ENCODE measurements around the gene KCTD16.

KCTD16 gene

DNA sequence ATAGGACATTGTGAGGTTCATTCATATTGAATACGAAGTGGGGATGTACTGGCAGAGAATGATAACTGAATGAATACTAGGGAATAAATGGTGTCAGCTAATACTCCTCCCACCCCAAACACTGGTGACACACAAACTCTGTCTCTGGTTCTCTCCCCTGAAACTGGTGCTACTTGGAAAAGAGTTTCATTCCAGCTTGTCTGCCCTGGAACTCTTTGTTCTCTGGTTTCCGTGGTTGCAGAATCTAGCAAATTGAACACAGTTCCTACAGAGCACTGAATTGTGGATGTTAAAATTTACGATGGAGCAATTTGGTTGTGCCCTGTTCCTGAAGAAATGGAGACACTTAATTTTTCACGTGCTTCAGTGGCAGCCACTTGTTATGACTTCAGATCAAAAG is 181.7 kb downstream of the KCTD16 start:
- no peak for DNase-seq

DNA sequence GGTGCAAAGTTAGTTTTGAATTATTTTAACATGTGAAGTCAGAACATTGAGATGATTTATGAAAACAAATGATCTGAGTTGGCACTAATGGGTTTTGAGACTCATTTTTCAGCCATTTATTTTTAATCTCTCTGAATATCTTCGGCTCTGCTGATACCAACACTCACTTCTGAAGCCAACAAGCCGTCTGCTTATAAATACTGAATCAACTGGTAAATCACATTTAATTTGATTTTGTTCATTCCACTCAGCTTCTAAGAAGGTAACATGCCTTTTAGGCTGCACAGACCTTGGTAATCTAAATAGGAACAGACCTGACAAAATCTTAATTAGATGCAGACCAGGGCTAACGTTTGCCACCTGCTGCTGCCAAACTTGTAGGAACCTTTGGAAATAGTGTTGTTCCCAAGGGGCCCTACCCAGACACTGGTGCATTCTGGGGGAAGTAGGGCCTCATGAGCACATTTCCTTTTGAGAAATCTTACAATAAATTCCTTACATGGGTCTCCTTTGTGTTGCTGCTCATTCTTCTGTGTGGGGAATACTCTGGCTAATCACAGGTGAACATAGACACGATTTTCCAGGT is 182.2 kb downstream of the KCTD16 start:
- DNase-seq = no peak

DNA sequence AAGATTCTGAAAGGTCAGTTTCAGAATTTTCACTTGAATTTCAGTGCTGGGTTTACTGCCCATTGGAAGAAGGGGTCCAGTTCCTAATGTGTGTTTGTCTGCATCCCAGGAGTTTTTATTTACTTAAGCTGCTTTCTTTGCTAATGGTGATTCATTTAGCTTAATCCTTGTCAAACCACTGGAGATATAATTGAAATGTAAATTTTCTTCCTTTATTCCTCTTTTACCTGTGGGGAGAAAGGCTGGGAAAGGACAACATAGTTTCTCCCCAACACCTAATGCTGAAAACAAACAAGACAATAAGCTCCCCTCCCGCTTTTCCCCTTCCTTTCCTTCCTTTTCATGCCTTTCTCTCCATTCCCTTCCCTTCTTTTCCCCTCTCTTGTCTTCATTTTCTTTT is 185.8 kb downstream of the KCTD16 start:
- no peak for DNase-seq

DNA sequence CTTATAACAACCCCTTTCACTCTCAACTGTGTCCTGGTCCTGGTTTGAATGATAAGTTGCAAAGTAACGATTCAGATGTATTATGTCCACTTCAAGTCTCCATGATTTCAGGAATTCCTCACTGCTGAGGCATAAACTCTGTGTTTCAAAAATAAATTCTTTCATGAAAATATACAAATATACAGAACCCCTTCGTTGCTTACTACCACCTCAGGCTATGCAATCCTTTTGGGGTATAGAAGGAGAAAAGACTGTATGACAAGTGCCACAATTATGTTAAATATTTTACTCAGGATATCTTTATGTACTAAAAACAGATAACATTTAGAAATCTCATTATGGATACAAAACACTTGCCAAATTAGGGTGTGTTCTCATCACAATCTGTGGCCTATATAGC is 190.7 kb downstream of the KCTD16 start:
- no peak for DNase-seq

DNA sequence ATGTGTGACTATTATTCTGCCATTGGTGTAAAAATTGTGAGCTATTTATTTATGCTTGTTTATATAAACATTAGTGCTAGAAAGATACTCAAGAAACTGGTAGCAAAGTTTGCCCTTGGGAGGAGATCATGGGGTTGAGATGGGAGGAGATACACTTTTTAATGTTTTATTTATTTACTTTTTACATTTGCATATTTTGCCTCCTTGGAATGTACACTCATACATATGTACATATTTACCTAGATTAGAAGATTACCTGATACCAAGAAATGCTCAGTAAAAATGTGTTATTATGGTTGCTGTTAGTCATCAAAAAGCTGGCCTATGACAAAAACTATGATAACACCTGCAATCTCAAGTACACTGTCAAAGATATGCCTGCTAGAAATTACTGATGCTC is 195.2 kb downstream of the KCTD16 start:
- DNase-seq = no peak

DNA sequence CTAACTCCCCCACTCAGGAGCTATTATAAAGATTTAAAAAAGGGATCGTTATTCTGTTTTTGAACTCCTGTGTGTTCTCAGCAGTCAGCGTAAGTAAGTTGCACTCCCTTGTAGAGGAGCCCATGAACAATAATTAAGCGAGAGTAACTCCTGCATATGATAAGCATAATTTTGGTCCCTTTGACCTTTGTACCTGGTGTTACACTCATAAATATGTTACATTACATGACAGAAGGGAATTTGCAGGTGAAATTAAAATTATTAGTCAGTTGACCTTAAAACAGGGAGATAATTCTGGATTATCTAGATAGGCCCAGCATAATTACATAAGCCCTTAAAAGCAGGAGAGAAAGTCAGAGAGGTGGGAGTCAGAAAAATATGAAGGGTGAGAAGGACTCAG is 197.3 kb downstream of the KCTD16 start:
- no peak for DNase-seq

DNA sequence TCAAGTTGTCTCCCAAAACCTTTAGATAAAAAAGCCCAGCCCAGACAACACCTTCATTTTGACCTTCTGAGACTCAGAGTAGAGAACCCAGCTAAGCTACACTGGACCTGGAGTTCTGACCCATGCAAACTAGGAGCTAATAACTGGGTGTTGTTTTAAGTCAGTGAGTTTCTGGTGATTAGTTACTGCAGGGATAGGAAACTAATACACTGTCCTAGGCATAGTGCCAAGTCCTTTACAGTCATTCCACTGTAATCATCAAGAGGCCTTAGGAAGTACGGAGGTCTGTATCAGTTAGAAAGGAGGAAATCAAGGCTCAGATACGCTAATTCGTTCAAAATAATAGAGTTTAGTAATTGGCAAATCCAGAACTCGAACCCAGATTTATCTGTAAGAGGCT is 197.9 kb downstream of the KCTD16 start:
- DNase-seq = no peak

DNA sequence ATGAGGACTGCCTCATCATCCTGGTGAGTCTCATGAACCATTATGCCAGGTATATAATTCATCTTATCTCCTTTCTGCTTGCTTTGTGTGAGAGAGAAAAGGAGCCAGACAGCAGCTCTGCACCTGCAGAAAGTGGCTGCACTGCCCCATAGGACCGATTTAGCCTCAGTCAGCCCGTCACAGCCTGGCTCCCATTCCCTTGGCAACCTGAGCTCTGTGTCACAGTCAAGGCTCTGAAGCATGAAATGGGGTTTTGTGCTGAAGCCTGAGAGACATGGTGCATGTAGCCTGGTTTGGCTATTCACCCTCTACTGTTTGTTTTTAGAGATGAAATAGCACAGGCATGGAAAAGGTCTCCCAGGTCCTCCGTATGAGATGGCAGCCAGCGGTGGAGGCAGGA is 198.3 kb downstream of the KCTD16 start:
- no peak for DNase-seq

DNA sequence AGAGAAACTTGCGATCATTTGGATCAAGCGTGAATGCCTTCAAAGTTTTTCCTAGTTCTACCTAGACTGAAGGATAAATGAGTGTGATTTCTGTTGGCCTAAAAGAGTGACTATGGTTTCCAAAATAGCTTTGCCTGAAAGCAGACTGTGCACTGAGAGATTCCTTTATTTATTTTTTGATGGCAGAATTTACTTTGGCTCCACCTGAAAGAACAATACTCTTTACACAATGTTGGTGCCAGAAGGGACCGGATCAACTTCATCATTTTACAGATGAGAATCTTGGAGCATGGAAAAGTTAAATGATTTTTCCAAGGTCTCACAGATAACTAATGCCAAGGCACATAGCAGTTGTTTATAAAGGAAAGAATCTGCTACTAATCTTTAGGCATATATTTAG is 199.6 kb downstream of the KCTD16 start:
- no peak for DNase-seq

DNA sequence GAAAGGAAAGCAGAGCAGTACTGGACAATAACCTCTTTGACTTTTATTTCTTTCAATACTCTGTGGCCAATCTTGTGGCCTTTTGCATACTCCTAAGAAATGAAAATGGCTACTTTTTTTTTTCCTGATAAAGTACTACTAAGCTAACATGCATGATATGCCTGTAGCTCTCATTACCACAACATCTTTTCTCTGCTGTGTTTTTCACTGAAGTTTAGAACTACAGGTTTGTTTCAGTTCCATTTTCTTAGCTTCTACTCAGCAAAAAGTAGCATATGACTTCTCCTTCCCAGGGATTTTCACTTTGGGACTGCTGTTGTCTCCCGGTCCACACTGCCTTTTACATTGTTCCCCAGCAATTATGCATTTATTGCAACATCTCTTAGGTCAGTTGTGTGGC is 204.0 kb downstream of the KCTD16 start:
- DNase-seq = no peak

DNA sequence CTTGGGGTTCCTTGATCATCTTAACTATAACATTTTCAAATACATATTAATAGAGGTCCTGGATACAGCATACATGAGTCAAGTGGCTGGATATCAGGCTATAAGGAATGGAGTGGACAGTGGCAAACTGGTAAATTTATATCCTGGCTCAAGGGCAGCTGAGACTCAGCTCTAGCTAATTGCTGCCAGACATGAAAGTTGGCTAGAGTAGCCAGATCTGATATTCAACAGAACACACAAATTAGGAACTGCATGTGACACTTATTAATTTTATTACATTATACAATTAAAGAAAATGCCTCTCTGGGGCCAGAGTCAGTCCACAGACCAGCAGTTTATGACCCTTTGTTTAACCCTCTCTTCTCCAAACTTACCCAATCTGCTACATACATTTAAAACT is 206.5 kb downstream of the KCTD16 start:
- no peak for DNase-seq

DNA sequence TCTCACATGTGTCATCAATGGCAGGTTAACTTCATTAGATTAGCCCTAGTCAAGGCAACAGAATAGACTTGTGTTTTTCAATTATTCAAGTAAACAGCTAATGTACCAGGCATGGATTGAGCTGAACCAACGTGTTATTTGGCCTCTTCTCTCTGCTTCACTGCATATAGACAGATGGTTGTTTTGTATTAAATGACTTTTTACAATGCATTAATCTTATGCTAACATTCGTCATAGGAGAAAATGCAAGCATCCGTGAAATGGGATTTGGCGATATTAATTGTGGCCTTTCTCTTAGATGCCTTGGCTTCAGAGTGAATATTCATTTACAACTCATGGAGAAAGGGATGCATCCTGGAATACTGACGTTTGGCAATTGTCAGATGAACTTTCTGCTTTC is 208.0 kb downstream of the KCTD16 start:
- DNase-seq = no peak

DNA sequence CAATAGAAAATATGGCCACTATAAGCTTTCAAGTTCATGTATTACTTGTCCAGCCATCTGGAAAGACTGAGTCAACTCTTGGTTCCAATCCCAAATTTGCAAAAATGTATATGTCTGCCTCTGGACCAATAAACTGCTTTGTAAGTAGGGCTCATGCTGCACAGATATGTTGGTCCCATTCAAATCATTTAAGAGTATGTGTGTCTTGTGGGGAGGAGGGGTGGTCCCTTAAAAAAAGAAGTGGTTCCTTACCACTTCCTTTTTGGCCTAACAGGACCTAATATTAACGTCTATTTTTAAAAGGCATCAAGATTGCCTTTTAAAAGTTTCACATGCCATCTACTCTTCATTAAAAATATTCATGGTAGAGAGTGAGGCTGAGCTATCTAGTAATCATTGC is 214.9 kb downstream of the KCTD16 start:
- no peak for DNase-seq

DNA sequence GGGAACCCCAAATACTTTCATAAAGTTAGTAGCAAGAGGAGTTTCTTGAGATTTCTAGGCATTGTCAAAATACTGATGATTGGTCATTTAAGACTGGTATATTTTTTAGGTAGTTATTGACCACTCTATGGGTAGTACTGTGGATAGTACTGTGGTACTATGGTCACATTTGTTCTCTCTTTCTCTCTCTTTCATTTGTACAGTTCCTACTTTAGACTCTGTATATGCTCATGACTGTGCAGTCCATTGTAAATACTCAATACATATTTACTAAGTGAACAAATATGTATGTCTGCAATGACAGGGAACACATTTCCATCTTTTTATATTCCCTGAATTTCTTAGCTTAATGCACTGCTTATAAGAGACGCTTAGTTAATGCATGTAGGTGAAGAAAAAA is 215.6 kb downstream of the KCTD16 start:
- no peak for DNase-seq

DNA sequence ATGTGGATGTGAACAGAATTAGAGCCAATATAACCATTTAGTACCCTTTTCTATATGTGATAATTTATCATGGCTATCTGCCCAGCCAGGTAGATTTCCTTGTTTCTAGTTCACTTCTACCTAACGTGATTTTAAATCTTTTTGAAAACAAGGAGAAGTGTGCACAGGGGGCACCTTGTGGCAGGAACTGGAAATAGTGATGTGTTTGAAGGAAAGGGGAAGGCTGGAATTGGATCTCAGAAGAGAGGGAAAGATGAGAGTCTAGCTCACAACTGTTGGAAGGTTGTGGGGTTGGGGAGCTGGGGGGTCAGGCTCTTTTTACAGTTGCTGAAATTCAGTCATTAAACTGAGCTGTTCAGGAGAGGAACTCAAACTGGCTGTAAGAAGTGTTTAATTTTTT is 219.5 kb downstream of the KCTD16 start:
- no peak for DNase-seq

DNA sequence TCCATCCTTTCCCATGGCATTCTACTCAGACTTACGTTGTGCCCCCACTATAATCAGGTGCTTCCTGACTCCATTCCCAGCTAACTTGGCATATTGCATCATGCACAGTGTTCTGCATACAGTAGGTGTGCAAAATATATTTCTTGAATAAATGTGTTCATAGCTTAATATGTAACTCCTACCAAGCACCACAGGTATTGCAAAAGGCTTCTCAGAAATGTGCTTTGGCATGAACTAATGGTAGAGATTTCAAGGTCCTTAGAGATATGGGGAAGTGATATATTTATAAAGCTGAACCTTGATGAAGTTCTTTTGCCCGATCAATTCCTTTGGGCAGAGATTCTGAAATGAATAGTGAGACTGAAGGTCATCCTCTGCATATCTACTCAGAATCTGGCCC is 220.4 kb downstream of the KCTD16 start:
- no peak for DNase-seq

DNA sequence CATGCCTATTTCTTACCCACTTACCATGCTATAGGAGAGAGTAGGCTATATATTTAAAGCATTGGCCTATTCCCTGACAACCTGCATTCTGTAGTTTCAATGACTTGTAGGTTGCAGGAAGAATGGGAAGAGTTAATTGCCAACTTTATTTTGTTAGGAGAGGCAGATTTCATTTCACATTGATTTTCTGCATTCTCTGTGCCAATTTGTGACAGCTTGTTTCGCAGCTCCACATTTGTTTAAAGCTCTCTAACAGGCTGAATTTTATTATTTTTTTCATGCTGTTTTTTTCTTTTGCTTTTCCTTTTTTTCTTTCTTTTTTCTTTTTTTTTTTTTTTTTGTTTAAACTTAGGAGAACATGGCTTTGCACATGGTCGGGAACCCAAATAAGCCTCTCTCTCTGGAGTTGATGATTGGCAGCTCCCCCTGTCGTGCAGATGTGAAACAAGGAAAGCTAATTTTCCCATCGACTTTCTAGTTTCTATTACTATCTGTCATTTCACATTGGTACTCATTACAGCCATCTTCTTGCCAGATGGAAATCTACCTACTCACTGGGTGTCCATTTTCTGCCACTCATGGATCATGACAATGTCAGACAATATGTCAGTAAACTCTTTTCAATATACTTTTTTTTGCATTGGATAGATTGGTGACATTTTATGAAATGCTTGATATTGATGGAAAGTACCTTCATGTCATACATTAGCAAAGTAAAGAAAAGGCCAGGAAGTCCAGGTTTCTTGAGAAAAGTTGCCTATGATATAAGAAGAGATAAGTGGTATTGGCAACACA is 223.2 kb downstream of the KCTD16 start:
- no peak for DNase-seq

DNA sequence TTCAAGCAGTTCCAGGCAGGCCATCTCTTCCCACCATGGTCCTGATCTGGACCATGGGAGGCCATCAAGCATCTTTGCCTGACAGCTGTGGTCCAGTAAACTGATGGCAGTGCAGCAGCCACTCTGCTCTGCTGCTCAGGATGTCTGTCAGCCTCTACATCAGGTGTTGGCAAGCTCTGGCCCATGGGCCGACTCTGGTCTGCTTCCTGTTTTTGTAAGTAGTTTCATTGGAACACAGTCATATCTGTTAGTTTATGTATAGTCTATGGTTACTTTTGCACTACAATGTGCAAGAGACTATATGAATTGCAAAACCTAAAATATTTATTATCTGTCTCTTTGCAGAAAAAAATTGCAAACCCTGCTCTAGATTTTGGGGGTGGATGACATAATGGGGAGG is 225.0 kb downstream of the KCTD16 start:
- no peak for DNase-seq

DNA sequence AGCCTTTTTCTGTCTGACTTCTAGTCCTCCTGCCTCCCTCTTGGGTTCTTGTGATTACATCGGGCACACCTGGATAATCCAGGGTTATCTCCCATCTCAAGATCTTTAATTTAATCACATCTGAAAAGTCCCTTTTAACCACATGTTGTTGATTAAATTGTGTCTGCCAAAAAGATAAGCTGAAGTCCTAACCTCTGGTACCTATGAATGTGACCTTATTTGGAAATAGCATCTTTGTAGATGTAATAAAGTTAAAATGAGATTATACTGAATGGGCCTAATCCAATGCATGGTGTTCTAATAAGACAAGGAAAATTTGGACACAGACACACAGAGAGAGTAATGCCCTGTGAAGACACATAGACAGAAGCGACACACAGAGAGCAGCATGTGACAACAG is 232.4 kb downstream of the KCTD16 start:
- DNase-seq = no peak

DNA sequence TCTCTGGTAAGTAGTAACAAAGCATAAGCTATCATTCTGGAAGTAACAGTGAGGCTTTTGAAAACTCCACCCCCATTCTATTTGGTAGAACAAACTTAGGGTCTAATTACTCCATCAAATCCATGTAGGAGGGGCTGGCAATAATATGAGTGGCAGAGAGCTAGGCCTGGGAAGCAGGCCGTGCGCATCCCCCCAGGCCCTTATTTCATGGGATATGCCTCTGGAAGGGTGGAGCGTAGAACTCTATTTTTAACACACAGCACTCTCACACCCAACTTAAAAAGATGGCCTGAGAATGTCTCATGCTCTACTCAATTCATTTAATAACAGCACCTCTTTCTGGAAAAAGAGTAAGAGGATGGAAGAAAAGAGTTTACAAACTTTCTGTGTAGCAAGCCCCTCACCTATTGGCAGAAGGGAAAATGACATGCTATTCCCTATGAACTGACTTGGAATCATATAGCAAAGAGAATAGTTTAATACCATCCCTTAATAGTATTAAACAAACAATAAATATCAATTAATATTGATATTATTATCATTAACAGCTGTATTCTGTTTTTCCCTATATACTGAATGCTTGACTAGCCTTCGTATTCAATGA is 233.2 kb downstream of the KCTD16 start:
- no peak for DNase-seq

DNA sequence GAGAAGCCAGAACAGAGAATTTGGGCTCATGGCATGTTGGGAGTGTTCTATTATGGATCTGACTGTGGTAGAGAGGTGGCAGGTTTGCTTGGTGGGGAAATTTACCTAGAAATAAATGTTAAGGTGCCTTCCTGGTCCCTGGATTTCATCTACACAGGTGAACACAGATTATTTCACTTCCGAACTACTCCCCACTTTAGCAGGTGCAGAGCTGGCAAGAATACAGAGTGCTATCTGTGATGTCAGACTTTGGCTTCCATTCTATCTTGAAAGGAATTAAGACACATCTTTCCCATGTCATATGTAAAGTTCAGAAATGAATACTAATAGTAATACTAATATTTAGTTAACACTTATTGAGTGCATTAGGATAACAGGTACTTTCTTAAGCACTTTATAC is 234.0 kb downstream of the KCTD16 start:
- DNase-seq = no peak

DNA sequence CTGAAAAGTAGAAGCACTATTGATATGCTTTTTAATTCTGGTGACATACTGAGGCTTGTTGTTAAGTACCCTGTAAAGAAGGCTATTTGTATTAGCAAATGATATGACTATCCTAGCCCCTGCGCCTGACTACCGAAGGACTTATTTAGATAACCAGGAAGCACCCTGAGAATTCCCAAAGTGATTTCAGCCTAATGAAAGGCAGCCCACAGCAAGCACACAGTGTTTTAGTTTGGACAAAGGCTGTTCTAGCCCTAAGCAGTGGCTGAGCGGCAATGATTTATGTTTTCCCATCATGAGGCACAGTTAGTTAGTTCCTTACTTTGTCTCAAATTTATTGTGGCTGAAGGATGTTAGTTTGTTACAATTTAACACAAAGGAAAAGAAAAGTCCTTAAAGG is 235.3 kb downstream of the KCTD16 start:
- DNase-seq = no peak

DNA sequence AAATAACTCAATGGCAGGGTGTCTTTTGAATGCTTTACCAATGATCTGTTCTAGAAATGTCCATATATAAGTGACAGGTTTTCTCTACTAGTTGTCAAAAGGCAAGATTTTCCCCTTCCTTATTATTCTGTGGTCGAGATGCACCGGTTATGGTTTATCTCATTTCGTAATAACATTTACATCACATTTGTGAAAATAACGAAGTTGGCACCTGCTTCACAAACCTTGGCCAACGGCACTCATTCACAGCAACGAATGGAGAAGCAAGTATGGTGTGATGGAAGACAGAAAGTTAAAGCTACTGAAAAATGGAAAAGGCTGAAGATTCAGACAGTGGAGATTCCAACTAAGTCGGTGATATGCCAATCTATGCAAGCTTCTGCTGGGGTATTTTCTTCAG is 235.8 kb downstream of the KCTD16 start:
- no peak for DNase-seq

DNA sequence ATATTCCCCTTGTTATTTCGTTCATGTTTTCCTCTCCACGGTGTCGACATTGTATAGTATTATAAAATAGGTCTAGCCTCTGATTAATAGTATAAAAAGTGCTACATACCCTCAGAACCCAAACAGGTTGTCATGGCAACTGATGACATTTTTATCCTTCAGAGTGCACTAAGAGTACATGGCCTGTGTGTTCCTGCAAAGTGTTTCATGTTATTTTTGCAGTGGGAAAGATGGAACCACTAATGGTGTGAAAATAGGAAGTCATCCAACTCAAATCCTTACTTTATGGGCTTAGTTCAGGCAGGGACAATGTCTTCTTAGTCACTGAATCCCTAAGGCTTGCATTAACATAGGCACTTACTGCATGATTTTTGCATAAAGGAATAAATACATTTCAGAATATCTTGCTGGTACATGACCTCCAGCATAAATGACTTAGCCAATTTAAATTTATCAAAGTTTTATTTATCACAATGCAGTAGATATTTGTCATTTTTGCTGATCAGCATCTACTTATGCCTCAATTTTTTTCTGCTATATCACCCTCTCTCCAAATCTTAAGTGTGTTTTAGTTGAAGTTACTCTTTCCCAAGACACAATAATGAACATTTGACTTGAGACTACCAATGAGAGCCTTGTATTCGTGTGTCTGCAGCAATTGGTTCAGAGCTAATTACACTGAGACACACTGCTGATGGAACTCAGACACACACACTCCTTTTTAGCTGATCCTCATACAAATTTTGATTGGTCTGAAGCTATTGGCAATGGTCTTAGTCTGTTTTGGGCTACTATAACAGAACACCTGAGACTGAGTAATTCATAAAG is 243.7 kb downstream of the KCTD16 start:
- no peak for DNase-seq

Measured in activated gamma-delta T cell (primary cell).